ENCODE data around the gene POLR2F.

POLR2F gene

DNA sequence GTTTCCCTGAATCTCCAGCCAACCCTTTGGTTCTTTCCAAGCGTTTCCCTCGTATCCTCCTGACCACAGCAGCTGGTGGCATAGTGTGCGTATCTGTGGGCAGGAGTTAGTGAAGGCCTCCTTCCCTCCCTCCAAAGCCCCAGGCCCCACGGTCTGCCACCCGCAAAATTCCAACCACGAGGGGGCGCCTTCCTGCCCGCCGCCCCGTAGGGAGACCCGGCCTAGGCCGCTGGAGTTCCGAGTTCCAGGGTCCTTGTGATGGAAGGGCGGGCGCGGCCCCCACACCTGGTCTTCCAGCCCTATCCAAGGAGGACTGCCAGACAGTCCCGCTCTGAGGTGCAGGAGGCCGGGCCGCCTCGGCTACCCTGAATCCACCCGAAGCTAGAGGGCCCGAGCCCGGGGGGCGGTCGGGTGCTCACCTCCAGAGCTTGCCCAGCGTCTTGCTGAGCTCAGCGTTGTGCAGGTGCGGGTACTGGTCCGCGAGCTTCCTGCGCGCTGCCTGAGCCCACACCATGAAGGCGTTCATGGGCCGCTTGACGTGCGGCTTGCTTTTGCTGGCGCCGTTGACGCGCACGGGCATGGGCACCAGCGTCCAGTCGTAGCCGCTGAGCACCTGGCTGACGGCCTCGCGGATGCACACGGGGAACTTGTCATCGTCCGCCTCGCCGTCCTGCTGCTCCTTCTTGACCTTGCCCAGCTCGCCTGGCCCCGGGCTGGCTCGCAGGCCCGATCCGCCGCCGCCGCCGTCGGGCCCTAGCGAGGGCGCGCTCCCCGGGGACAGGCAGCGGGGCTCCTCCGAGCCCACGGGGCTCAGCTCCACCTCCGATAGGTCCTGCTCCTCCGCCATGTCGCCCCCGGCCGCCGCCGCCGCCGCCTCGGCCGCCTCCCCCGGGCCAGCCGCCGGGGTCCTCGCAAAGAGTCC is 29.7 kb downstream of the POLR2F start:
- no peak for DNase-seq

DNA sequence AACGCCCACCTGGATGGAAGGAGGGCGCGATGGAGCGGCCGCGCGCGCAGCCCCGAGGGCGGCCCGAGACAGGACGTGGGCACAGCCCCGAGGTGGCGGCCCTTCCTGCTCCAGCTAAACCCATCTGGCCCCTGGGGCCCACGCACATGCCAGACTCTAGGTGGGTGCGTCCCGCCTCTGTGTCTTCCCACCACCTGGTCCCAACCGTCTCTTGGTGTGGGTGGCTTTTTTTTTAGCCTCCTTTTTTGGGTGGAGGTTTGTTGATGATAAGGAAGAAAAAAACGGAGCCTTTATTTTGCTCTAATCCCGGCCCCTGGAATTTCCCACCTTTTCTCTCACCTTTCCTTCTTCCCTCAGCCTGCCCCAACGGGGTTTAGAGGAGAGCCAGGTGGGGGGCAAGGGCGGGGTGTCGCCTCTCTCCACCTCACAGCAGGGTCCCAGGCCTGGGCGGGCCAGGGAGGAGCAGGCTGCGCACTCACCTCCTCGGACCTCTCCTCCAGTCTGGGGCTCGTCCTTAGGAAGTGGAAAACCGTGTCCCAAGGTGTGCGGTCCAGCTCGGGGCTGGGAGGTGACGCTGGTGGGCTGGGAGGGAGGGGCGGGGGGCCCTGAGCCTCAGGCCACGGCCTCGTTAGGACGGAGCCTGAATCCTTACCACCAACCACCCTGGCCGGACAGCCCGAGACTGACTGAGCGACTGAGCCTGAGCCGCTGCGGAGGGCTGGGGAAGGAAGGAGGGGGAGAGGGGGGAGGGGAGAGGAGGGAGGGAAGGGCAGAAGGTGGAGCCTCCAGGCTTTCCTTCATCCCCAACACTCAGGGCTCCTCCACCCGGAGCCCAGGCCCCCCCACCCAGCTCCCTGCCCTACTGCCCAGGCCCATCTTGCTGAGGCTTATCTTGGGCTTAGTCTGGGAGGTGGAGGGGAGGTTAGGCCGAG is 30.6 kb downstream of the POLR2F start, which contains the start of gene SOX10:
Gene SOX10 (minus strand): TSS at position 696 of the 932 bp plus-strand sequence. CDS start 771 bp downstream, outside the sequence.
- DNase-seq: no peak

DNA sequence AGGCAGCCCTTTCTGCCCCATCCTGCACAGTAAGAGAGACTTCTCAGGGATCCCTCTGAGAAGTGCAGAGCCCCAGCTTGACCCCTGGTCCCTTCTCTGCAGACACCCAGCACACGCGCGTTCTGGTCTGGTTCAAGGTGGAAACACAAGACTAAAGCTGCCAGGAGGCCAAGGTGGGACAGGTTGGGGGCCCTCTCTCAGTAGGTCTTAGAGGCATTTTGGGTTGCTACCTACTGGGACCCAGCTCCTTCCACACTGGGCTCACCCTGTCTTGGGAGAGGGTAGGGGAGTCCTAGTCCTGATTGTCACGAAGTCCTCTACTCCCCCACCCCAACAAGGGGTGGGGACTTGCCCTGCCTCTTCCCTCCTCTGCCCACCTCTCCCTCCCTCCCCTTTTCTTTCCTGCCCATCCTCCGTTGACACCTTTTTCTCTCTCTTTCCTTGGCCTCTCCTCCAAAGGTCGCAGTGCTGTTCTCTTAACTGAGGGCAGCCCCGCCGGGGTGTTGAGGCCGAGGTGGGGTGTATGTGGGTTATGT is 31.6 kb downstream of the POLR2F start:
- DNase-seq: no peak

DNA sequence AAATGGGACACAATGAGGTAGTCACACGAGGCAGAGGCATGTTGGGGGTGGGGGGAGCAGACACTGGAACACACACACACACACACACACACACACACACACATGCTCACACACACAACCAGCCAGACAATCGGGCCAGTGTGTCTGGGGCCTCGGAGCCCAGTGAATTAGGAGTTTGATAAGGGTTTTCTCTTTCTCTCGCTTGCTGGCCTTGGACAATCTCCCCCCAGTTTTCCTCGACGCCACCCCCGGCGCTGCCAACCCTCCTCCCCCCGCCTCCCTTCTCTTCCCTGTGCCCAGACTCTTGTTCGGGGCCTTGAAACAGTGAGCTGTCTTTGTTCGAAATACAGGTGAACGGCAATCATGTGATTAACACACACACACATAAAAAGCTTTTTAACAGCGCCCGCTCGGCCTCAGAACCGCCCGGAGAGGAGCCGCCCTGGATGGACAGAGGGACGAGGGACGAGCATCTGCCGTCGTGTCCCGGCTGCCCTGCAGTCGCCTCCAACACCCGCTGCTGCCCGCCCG is 32.3 kb downstream of the POLR2F start:
- DNase-seq: no peak

DNA sequence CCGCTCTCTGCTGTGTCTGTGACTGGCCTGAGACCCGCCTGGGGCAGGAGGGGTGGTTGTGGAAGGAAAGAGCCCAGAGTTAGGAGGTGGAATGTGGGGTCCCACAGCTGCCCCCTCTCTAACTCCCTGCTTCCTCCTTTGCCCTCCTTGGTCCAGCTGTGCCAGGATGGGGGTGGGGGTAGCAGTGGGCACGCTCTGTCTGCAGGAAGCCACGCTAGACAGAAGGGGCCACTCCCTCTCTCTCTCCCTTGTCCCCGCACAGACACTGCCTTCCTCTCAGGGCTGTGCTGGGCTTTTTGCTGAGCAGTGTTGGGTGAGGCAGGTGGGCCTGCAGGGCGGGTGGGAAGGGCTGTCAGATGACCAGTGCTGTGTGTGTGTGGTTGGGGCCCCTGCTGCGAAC is 32.9 kb downstream of the POLR2F start:
- no peak for DNase-seq

DNA sequence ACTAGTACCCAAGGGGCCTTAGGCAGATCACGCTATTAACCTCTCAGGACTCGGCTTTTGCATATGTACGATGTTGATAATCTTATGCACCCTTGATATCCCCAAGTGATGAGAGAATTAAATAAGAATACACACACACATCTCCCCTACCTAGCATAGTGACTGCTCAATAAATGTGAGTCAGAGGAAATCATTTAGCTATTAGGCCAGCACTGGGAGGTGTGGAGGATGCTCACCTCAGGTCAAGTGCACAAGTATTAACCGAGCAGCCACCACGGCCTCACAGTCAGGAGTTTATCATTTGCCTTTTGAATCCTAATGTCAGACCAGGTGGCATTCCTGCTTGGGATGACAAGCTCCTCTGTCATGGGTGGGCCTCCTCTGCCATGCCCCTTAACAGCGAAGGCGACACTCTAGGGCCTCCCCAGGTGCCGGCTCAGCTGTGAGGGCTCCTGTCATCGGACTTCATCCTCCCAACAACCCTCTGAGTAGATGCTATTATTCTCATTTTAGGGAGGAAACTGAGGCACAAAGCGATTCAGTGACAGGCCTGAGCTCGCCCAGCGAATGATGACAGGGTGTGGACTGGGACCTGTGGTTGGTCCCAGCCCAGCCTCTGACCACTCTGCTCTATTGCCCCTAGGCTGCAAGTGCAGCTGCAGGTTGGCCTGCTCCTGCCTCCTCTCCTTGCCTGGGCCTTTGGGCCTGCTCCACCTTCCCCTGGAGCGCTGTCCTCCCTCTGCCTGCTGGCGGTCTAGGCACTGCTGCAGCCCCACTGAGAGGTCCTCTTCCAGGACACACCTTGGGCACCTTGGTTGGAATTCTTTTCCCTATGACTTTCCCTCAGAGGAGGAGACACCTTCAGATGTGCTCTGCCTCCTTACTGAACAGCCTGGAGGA is 35.9 kb downstream of the POLR2F start:
- no peak for DNase-seq

DNA sequence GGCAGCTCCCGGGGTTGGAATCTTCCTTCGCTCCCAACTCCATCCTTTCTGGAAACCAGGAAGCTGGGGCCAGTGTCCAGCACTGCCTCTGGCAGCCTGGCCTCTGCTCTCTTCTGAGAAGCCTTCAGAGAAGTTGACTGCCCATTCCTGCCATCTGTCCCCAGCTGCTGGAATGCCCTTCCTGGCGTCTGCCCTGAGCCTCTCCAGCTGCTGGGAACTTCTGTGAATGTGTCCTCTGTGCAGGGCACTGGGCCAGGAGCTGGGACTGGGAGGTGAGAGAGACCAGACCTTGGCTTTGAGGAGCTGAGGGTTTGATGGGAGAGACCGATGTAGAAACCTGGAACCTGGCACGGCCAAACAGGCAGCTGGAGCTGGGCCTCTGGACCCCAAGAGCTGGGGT is 36.8 kb downstream of the POLR2F start:
- DNase-seq: no peak

DNA sequence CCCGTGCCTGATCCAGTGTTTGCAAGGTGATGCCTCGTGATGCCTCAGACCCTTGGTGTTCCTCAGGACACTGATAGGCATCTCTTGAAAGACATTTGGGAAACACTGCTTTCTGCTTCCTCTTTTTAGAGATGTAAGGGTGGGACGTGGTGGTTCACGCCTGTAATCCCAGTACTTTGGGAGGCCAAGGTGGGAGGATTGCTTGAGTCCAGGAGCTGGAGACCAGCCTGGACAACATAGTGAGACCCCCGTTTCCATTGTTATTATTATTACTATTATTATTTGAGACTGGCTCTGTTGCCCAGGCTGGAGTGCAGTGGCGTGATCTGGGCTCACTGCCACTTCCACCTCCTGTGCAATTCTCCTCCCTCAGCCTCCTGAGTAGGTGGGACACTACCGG is 37.4 kb downstream of the POLR2F start:
- no peak for DNase-seq

DNA sequence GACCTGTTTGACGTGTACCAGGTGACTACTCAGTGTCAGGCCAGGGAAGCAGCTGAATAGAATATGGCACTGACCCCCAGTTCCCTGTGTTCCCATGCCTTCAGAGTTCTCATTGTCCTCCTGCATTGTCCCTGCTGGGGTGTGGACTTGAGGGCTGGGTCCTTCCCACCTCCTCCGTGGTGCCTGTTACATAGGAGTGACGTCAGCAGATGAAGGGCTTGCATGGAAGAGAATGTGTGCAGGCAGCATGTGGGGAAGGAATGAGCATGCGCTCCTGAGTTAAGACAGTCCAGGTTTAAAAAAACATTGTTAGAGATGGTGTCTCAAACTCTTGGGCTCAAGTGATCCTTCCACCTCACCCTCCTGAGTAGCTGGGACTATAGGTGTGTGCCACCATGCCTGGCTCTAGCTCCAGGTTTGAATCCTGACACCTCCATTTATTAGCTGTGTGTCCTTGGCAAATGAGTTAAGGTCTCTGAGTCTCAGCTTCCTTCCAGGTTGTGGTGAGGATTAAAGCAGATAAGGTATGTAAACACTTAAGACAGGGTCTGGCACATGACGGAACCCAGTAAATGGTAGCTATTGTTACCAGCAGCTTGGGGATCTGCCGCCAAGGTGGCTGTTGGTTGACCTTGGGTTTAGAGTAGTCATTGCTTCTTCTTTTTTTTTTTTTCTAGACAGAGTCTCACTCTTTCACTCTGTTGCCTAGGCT is 38.4 kb downstream of the POLR2F start:
- no peak for DNase-seq

DNA sequence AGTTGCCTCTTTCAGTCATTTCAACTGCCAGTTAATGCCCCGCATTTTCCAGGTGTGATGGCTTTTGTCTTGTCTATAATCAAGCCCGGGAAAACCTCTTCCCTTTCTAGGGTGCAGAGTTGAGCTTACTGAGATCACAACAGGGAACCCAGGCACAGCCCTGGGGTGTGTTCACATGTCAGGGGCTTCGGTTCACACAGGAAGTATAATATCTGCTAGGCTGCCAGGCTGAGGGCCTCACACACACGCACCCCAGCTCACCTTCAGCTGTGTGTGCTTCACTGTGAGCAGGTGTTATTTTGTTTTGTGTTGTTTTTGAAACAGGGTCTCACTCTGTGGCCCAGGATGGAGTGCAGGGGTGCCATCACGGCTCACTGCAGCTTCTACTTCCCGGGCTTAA is 40.5 kb downstream of the POLR2F start:
- DNase-seq: no peak

DNA sequence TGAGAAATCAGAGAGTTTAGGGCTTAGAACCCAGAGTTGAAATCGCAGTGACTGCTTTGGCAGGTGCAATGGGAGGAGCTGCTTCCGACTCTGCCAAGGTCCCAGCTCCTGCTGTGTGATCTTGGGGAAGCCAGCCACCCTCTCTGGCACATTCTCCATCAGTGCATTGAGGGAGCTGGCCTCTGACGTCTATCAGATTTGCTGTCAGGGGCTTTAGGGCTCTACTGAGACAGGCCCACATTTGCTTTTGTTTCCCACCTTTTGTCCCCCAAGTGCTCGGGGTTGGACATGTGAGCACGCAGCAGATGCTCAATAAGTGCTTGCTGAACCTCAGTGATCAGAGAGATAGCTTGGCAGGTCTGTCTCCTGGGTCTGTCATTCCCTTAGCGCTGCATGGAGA is 41.5 kb downstream of the POLR2F start:
- no peak for DNase-seq

DNA sequence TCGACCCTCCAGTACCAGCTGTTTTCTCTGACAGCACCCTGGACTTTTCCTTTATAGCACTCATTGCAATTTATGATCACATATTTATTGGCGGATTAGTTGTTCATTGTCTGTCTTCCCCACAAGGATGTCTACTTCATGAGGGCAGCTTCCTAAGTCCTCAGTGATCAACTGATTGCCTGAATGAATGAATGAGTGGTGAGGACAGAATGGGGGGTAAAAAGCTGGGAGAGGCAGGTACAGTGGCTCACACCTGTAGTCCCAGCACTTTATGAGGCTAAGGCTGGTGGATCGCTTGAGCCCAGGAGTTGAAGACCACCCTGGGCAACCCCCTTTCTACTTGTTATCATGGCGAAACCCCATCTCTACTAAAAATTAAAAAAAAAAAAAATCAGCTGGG is 42.0 kb downstream of the POLR2F start:
- DNase-seq: no peak

DNA sequence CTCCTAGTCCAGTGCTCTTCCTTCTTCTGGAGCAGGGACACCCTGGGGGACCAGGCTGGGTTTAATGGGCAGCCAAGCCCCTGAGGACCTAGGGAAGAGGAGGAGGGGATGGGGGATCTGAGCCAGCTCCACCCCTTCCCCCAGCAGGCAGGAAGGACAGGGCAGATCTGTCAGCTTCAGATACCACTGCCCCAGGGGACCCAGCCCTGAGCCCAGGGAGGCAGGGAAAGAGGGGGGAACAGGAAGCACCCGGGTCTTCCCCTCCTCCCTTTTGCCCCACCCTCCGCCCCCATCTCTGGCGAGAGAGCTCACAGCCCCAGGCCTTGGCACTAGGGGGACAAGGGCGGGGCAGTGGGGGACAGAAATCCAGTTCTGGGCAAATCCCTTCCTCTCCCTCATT is 42.6 kb downstream of the POLR2F start:
- DNase-seq: no peak

DNA sequence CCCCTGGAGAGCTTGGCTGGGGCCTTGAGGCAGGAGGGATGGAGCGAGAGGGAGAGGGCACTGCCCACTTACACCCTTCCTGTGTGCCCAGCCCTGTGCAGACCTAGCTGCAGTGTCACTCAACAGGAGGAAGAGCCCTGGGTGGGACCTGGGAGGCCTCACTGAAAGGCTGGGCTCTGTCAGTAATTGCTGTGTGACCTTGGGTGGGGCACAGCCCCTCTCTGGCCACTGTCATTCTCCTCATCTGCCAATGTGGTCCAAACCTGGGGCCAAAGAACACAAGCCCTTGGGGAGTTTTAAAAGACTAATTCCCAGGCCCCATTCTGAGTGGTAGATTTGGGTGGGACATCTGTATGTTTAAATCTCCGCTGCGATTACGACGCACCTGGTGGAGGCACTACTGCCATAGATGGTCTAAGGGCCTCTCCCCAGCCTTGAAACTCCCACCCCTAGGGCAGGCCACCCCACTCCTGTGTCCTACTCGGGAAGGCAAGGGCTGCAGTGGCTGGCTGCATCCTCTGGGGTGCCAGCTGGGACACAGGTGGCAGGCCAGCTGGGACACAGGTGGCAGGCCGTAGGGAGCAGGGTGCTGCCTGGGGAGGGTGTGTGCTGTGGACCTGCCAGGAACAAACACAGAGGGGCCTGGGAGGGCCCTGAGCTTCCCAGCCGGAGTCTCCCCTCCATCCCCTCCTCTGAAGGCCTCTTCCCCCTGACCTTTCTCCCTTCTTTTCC is 43.2 kb downstream of the POLR2F start:
- DNase-seq: no peak

DNA sequence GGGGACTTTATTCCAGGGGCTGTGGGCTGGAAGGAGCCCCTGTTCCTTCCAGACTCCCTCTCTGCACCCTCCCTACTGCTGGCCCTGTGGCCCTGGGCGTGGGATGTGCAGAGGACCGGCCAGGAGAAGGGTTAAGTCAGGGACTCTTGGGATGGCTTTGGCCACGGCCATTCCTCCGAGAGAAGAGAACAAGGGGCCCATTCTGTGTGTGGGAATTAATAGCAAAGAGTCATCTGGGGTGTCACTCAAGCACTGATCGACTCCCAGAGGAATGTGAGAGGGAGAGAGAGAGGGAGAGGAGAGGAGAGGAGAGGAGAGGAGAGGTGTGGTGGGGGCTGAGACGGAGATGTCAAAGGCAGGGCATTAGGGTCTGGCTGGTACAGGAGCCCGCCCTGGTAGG is 45.0 kb downstream of the POLR2F start:
- no peak for DNase-seq

DNA sequence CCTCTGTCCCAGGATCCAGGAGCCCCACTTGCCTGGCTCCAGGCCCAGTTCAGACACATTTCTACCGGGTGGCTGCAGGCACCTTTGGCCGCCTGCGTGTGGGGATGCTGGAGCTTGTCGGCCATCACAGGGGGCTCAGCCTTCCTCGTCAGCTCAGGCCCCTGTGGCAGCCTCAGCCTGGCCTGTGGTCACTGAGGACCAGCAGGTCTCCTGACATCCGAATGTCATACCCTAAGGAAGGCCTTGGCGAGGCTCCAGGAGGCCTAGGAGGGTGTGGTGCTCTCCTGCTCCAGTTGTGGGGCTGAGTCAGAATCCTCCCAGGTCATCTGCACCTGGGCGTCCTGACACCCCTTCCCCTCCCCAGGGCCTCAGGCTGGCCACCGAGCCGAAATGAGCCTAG is 45.7 kb downstream of the POLR2F start:
- no peak for DNase-seq

DNA sequence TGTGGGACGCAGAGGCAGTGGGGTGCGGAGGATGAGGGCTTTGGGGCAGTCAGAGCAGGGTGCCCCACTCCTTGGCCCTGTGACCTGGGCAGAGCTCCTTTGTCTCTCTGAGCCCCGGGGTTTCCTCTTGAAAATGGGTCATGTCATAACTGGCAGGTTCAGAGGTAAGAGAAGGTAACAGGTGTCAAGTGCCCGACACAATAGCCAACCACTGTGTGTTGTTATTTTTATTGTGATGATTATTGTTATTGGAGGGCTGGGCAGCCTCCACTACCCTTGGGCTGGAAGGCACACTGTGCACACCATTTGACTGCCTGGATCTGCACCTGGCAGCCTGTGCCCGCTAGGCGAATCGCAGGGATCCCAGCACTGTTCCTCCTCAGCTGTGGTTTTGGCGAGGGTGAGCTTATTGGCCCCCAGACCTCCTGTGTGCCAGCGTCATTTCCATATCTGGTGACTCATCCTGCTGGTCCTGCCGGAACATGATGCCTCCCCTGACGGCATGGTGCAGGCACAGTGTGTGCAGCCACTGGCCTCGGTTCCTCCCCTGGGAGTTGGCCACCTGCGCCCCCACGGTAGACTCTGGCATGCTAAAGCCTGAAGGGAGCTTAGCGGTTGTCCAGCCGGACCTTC is 46.3 kb downstream of the POLR2F start:
- no peak for DNase-seq

DNA sequence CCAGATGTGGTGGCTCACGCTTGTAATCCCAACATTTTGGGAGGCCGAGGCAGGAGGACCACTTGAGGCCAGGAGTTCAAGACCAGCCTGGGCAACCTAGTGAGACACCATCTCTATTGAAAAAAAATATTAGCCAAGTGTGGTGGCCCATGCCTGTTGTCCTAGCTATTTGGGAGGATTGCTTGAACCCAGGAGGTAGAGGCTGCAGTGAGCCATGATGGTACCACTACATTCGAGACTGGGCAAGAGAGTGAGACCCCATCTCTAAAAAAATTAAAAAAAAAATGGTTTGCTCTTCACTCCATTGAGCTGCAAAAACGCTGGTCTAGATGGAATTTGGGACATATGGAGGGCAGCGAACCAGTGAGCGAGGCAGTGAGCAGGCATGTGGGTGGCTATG is 52.4 kb downstream of the POLR2F start:
- DNase-seq: no peak

DNA sequence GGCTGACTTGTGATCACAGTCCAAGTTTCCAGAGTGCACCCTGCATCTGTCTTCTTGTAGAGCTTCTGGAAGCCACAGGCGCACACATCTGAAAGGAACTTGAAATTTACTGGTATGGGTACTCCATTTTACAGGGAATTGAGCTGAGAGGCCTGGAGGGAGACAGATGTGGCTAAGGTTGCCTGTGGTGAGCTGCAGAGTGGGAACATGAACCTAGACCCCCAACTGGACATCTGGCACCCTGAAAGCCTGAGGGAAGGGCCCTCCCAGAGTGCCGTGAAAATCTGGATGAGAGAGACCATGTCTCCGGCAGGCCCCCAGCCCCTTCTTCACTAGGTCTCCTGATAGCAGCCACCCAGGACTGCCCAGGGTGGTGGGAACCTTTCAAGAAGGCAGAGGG is 53.4 kb downstream of the POLR2F start:
- no peak for DNase-seq

DNA sequence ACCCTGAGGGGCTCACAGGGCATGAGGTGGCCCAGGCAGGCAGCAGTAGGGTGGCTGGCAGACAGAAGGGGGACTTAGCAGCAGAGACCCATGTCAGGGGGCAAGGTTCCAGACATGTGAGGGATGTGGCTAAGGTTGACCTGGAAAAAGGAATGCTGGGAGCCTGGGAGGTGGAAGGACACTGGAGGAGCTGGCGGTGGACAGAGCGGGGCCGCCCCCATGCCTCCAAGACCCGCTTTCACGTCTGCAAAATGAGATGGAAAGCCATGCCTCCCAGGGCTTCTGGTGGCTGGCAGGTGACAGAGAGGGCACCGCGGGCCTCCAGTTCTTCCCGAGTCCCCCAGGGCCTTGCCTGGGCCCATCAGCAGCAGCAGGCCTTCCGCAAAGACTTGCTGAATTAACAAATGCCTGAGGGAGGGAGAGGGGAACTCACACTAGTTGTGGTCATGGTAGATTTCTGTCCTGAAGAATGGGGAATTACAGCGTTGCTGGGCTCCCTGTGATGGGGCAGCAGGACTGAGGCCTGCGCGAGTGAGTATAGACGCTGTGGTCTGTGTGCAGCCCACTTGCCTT is 53.9 kb downstream of the POLR2F start:
- DNase-seq: no peak
